PFSK-1 (cell line): ENCODE results near the gene TSPAN18.

Source experiments
- FOXP2 ChIP-seq: optimal IDR thresholded peaks from 2 replicates; pipeline ENCODE3; 2011; ENCODE audit warnings: borderline replicate concordance, control low read depth, inconsistent platforms; ENCODE audit not compliant: insufficient read depth; ENCODE audit errors: extremely low read length, extremely low read depth
- POLR2AphosphoS5 ChIP-seq: IDR thresholded peaks from 2 replicates; pipeline ENCODE4 v1.6.1; 2012; ENCODE audit warnings: low read depth, mild to moderate bottlenecking, control low read depth, low read length, moderate library complexity
- SIN3A ChIP-seq: IDR thresholded peaks from 2 replicates; pipeline ENCODE4 v1.6.1; 2012; ENCODE audit warnings: mild to moderate bottlenecking, low read length, moderate library complexity, borderline replicate concordance; ENCODE audit not compliant: insufficient read depth
- TAF1 ChIP-seq: IDR thresholded peaks from 2 replicates; pipeline ENCODE4 v1.6.1; 2012; ENCODE audit warnings: low read length, control low read depth, borderline replicate concordance; ENCODE audit not compliant: insufficient read depth
- TF ChIP-seq, protein P1 (sequence below), 2 experiments: IDR thresholded peaks; 2 replicates each; pipeline versions ENCODE4 v1.6.1 to v1.8.0; 2011 to 2012; ENCODE audit warnings: low read depth in 2 of 2, low read length in 2 of 2, control low read depth in 1 of 2, inconsistent platforms in 1 of 2, mild to moderate bottlenecking in 1 of 2, moderate library complexity in 1 of 2; ENCODE audit not compliant: insufficient read depth in 1 of 2

The TSPAN18 gene

DNA sequence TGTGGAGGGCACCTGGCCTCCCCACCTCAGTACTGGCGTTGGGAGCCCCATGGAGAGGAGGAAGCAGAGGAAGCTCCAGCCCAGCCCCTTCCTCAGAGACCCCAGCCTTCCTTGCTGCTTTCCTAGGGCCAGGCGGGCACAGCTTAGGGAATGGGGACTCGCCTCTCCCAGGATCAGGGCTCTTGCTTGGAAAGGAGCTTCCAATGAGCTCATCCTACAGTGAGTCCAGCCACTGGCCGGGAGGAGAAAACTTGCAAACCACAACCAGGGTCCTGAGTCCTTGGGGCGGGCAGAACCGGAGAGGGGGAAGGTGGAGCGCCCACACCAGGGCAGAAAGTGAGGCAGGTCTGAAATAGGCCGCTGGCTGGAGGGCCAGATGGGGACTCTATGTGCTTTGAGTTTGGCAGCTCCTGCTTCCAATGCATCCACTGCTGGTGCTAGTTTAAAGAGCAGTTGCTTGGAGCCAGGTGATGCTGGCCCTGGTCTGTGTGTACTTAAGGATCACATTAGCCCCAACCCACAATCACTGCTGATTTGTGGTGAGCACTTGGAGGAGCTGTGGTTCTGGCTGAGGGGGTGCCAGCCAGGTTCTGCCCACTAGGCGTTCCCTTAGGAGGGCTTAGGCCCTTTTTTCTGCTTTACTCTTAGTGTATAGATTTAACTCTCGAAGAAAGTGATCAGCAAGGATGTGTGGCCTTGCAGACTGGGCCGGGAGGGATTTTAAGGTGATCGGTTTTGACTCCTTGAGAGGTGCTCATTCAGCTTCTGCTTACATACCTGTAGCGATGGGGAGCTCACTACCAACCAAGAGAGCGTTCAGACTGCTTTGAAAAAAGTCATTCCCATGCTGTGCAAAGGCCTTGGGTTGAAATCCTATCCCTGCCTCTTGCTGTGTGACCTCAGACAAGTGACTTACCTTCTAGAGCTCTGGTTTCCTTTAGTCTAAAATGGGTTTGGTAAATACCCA lies 142.0 kb downstream of the TSPAN18 start:
- no peak for TF ChIP-seq TAF1
- TF ChIP-seq POLR2AphosphoS5: no peak
- TF ChIP-seq, protein P1, sequence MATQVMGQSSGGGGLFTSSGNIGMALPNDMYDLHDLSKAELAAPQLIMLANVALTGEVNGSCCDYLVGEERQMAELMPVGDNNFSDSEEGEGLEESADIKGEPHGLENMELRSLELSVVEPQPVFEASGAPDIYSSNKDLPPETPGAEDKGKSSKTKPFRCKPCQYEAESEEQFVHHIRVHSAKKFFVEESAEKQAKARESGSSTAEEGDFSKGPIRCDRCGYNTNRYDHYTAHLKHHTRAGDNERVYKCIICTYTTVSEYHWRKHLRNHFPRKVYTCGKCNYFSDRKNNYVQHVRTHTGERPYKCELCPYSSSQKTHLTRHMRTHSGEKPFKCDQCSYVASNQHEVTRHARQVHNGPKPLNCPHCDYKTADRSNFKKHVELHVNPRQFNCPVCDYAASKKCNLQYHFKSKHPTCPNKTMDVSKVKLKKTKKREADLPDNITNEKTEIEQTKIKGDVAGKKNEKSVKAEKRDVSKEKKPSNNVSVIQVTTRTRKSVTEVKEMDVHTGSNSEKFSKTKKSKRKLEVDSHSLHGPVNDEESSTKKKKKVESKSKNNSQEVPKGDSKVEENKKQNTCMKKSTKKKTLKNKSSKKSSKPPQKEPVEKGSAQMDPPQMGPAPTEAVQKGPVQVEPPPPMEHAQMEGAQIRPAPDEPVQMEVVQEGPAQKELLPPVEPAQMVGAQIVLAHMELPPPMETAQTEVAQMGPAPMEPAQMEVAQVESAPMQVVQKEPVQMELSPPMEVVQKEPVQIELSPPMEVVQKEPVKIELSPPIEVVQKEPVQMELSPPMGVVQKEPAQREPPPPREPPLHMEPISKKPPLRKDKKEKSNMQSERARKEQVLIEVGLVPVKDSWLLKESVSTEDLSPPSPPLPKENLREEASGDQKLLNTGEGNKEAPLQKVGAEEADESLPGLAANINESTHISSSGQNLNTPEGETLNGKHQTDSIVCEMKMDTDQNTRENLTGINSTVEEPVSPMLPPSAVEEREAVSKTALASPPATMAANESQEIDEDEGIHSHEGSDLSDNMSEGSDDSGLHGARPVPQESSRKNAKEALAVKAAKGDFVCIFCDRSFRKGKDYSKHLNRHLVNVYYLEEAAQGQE (IDR thresholded peaks at IDR 0.05; ENCODE audit: insufficient read depth in 1 of 2, low read depth in 2 of 2, low read length in 2 of 2): no peak
- no peak for TF ChIP-seq SIN3A
- TF ChIP-seq FOXP2: no peak

DNA sequence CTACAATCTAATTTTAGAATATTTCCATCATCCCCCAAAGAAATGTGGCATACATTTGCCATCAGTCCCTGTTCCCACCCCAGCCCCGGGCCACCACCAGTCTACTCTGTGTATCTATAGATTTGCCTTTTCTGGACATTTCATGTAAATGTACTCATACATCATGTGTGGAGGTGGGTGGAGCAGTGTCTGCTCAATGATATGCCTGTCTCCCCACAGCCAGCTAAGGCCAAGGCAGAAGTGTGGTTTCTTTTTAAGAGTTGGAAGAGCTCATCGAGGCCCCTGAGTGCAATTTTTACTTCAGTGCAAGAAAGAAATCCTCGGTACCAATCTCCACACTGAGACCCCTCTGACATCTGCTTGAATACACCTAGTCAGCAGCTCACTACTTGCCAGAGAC lies 143.4 kb downstream of the TSPAN18 start:
- TF ChIP-seq TAF1 (no peak), FOXP2 (no peak), SIN3A (no peak), POLR2AphosphoS5 (no peak)
- TF ChIP-seq, protein P1 (IDR thresholded peaks at IDR 0.05; ENCODE audit: insufficient read depth in 1 of 2, low read depth in 2 of 2, low read length in 2 of 2): no peak

DNA sequence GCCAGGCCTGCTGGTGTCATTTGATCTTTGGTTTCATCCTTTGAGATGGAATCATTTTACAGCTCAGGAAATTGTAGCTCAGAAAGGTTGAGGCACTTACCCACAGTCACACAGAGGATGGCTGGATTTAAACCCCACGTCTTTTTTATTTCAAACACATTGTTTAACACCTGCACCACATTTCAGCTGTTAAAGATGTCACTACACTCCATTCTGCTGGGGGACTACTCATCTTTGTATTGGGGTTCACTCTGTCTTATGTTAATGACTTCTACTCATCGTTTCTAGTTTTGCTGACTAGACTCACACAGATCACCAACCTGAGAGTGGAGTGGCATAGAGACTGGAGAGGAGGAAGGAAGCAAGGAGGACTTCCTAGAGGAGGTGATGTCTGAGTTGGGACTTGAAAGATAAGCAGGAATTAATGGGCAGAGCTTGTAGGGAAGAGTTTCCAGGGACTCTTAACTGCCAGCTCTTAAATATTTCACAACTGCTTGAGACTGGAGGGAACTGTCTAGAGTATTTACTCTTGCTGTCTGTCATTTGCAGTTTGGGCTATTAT lies 143.9 kb downstream of the TSPAN18 start:
- TF ChIP-seq, protein P1 (IDR thresholded peaks at IDR 0.05; ENCODE audit: insufficient read depth in 1 of 2, low read depth in 2 of 2, low read length in 2 of 2): no peak
- TF ChIP-seq SIN3A (no peak), TAF1 (no peak), POLR2AphosphoS5 (no peak), FOXP2 (no peak)

DNA sequence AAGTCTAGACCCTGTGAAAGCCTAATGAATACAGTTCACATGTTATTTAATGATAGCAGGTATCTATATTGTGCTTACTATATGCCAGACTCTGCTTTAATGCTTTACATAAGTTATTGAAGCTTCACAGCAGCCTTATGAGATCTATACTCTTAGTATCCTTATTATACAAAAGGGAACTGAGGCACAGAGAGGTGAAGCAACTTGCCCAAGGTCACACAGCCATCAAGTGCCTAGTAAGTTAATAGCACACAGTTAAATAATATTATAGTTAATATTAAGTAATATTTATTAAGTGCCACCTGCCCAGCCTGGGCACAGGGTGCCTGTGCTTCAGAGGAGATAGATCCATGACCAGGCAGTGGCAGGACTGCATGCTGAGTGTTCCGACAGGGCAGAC lies 145.8 kb downstream of the TSPAN18 start:
- TF ChIP-seq POLR2AphosphoS5 (no peak), TAF1 (no peak), FOXP2 (no peak), SIN3A (no peak)
- TF ChIP-seq, protein P1 (IDR thresholded peaks at IDR 0.05; ENCODE audit: insufficient read depth in 1 of 2, low read depth in 2 of 2, low read length in 2 of 2): no peak
